ENCODE results near the gene PRKAB2. TPM values are rescaled to one million over a fixed set of nuclear protein-coding genes. Genes with fewer than 3 reads are reported as not detected.
"Not testable (repeated sequence)": the region's sequence is repeated elsewhere in the genome, so short reads cannot be mapped to it uniquely, and the experiment has no call there.

Gene PRKAB2
- total and polyA plus RNA-seq, 2 donors (not counting 1 experiment from before 2014, with no cell fraction given): 8.4 to 17.1 TPM

GRCh38 chr1:147117109-147117508, 55.2 kb downstream of the PRKAB2 start:
- Histone ChIP-seq H3K27me3 (replicated peaks in 1 of 4; ENCODE audit: control extremely low read depth in 1 of 4, control insufficient read depth in 3 of 4, insufficient read depth in 4 of 4, low read length in 3 of 4) (peaks cover 0 to 5% (median 0%) of the 10 kb centered on the region in 4 experiments), H4K20me1 (ENCODE audit: control insufficient read depth, insufficient read depth, low read length, poor library complexity, severe bottlenecking) (no peaks in the 10 kb centered on the region), H3K9me3 (ENCODE audit: control extremely low read depth in 1 of 3, control insufficient read depth in 2 of 3, insufficient read depth in 1 of 3, low read length in 2 of 3) (no peaks in the 10 kb centered on the region), H3K4me2 (replicated peaks; ENCODE audit: low read depth, low read length, poor library complexity, severe bottlenecking) (no peak overlapping the region), H2AFZ (ENCODE audit: insufficient read depth, low read depth, low read length, poor library complexity, severe bottlenecking) (no peak overlapping the region), H3K9ac (ENCODE audit: low read length) (no peak overlapping the region), H3K79me2 (ENCODE audit: control insufficient read depth, insufficient read depth, low read length) (no peaks in the 10 kb centered on the region), H3K4me3 (ENCODE audit: control extremely low read depth in 1 of 5, extremely low read depth in 1 of 5, insufficient read depth in 1 of 5, low read depth in 2 of 5, low read length in 4 of 5) (no peak overlapping the region), H3K27ac (ENCODE audit: low read length in 2 of 2) (no peak overlapping the region), H3K36me3 (replicated peaks in 1 of 2; ENCODE audit: control extremely low read depth in 1 of 2, control insufficient read depth in 1 of 2, extremely low read depth in 1 of 2, insufficient read depth in 2 of 2, low read length in 1 of 2) (no peaks in the 10 kb centered on the region), H3K4me1 (ENCODE audit: control insufficient read depth in 2 of 2, insufficient read depth in 2 of 2, low read length in 2 of 2) (no peaks in the 10 kb centered on the region)
- no peaks in the 10 kb centered on the region for H3K4me1 Mint-ChIP-seq
- no peaks in the 10 kb centered on the region for H3K9me3 Mint-ChIP-seq (ENCODE audit: insufficient read depth)
- TF ChIP-seq EZH2 (IDR thresholded peaks at IDR 0.05; ENCODE audit: borderline replicate concordance, insufficient read depth, low read depth, low read length, poor library complexity, severe bottlenecking) (no peak), CTCF (IDR thresholded peaks at IDR 0.05) (no peak)
- DNase-seq (no peak), ATAC-seq (ENCODE audit: low read depth) (no peak)
- POLR2A ChIA-PET: no interaction called here
- CTCF ChIA-PET: no interaction called here
- no peak overlapping the region for H3K27ac Mint-ChIP-seq
- intact Hi-C loops (cut with micrococcal nuclease): no loop called here
- WGBS (ENCODE audit: insufficient coverage): no CpG with 5 or more reads among the region's 1 CpG
- no peak overlapping the region for H3K4me3 Mint-ChIP-seq
- H3K27me3 Mint-ChIP-seq: peaks cover 17% of the 10 kb centered on the region

DNA sequence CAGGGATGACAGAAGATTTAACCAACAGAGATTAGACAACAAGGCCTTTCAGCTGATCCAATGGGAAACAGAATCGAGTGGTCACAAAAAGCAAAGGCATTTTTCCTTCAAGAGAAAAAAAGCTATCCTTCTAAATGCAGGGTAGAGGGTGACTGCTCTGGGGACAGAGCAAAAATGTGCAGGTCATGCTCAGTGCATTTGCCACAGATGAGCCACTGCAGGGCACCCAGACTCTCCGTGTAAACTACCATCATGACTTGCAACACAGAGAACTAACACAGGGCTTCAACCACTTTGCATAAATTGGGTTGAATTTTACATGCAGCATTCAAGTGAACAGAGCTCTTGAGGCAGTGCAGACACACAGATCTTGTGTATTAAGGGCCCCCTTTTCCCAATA, 56.8 kb downstream of the PRKAB2 start:
- H3K4me3 Mint-ChIP-seq: no peak overlapping the region
- no peaks in the 10 kb centered on the region for H3K9me3 Mint-ChIP-seq (ENCODE audit: insufficient read depth)
- no peak overlapping the region for H3K9ac ChIP-seq (ENCODE audit: low read length)
- H3K4me2 ChIP-seq (replicated peaks; ENCODE audit: low read depth, low read length, poor library complexity, severe bottlenecking): no peak overlapping the region
- no peak for ATAC-seq (ENCODE audit: low read depth)
- ChIA-PET POLR2A (no interaction called here), CTCF (no interaction called here)
- DNase-seq: no peak
- H3K36me3 ChIP-seq (replicated peaks in 1 of 2; ENCODE audit: control extremely low read depth in 1 of 2, control insufficient read depth in 1 of 2, extremely low read depth in 1 of 2, insufficient read depth in 2 of 2, low read length in 1 of 2): no peaks in the 10 kb centered on the region
- TF ChIP-seq EZH2 (IDR thresholded peaks at IDR 0.05; ENCODE audit: borderline replicate concordance, insufficient read depth, low read depth, low read length, poor library complexity, severe bottlenecking) (no peak), CTCF (IDR thresholded peaks at IDR 0.05) (no peak)
- no peaks in the 10 kb centered on the region for H3K9me3 ChIP-seq (ENCODE audit: control extremely low read depth in 1 of 3, control insufficient read depth in 2 of 3, insufficient read depth in 1 of 3, low read length in 2 of 3)
- no peaks in the 10 kb centered on the region for H4K20me1 ChIP-seq (ENCODE audit: control insufficient read depth, insufficient read depth, low read length, poor library complexity, severe bottlenecking)
- no peak overlapping the region for H3K27ac Mint-ChIP-seq
- no peak overlapping the region for H3K27ac ChIP-seq (ENCODE audit: low read length in 2 of 2)
- WGBS (ENCODE audit: insufficient coverage): 100% methylated on average over 1 of the region's 2 CpGs
- H3K27me3 ChIP-seq (replicated peaks in 1 of 4; ENCODE audit: control extremely low read depth in 1 of 4, control insufficient read depth in 3 of 4, insufficient read depth in 4 of 4, low read length in 3 of 4): peaks cover 0 to 5% (median 0%) of the 10 kb centered on the region in 4 experiments
- H3K27me3 Mint-ChIP-seq: peaks cover 24% of the 10 kb centered on the region
- no peaks in the 10 kb centered on the region for H3K4me1 Mint-ChIP-seq
- no peaks in the 10 kb centered on the region for H3K79me2 ChIP-seq (ENCODE audit: control insufficient read depth, insufficient read depth, low read length)
- no peak overlapping the region for H3K4me3 ChIP-seq (ENCODE audit: control extremely low read depth in 1 of 5, extremely low read depth in 1 of 5, insufficient read depth in 1 of 5, low read depth in 2 of 5, low read length in 4 of 5)
- H3K4me1 ChIP-seq (ENCODE audit: control insufficient read depth in 2 of 2, insufficient read depth in 2 of 2, low read length in 2 of 2): no peaks in the 10 kb centered on the region
- no peak overlapping the region for H2AFZ ChIP-seq (ENCODE audit: insufficient read depth, low read depth, low read length, poor library complexity, severe bottlenecking)
- intact Hi-C loops (cut with micrococcal nuclease): no loop called here

DNA sequence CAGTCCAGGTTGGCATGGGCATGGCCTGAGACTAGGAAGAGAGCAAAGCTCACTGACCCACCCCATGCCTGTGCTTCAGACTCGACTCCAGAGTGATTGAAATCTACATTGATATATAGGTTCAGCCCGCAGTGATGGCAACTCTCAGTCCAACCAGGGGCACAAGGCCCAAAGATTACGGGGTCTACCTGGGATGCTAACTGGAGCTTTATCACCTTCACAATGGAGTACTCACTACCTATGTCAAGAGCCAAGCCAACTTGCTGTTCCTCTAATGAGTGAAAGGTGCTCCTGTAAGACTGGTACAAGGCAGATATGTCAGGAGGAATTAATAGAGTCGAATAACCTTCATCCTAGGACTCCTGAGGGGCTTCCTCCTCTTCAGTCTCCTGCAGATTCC, 57.2 kb downstream of the PRKAB2 start:
- peaks cover 27% of the 10 kb centered on the region for H3K27me3 Mint-ChIP-seq

More for the DNA sequence above, 57.2 kb downstream of the PRKAB2 start:
- ATAC-seq (ENCODE audit: low read depth); DNase-seq; H3K9ac ChIP-seq (ENCODE audit: low read length); POLR2A ChIA-PET; H3K9me3 Mint-ChIP-seq (ENCODE audit: insufficient read depth); CTCF ChIA-PET; H2AFZ ChIP-seq (ENCODE audit: insufficient read depth, low read depth, low read length, poor library complexity, severe bottlenecking); H3K27me3 ChIP-seq (replicated peaks in 1 of 4; ENCODE audit: control extremely low read depth in 1 of 4, control insufficient read depth in 3 of 4, insufficient read depth in 4 of 4, low read length in 3 of 4); H3K36me3 ChIP-seq (replicated peaks in 1 of 2; ENCODE audit: control extremely low read depth in 1 of 2, control insufficient read depth in 1 of 2, extremely low read depth in 1 of 2, insufficient read depth in 2 of 2, low read length in 1 of 2); H3K4me1 Mint-ChIP-seq; H3K4me3 Mint-ChIP-seq; H3K79me2 ChIP-seq (ENCODE audit: control insufficient read depth, insufficient read depth, low read length); H4K20me1 ChIP-seq (ENCODE audit: control insufficient read depth, insufficient read depth, low read length, poor library complexity, severe bottlenecking); H3K27ac ChIP-seq (ENCODE audit: low read length in 2 of 2); H3K27ac Mint-ChIP-seq; H3K4me3 ChIP-seq (ENCODE audit: control extremely low read depth in 1 of 5, extremely low read depth in 1 of 5, insufficient read depth in 1 of 5, low read depth in 2 of 5, low read length in 4 of 5); intact Hi-C loops (cut with micrococcal nuclease); H3K4me2 ChIP-seq (replicated peaks; ENCODE audit: low read depth, low read length, poor library complexity, severe bottlenecking); H3K9me3 ChIP-seq (ENCODE audit: control extremely low read depth in 1 of 3, control insufficient read depth in 2 of 3, insufficient read depth in 1 of 3, low read length in 2 of 3); H3K4me1 ChIP-seq (ENCODE audit: control insufficient read depth in 2 of 2, insufficient read depth in 2 of 2, low read length in 2 of 2): not testable (repeated sequence)
- 100% methylated on average over 2 of the region's 4 CpGs for WGBS (ENCODE audit: insufficient coverage)
